Non-pigmented ciliary epithelial cell (primary cell): ENCODE data around the gene KLC3.
A peak's percentile ranks its signal among the peaks of the same experiment; 100 is the strongest.

ENCODE experiments used
- DNase-seq: peaks from one replicate; pipeline ENCODE4 v3.0.0-alpha.2; 2010; ENCODE audit warnings: low read depth

The KLC3 gene

GRCh38 chr19:45349126-45349415 is 8.5 kb downstream of the KLC3 start:
- DNase-seq: no peak

- no peak for DNase-seq
These were observed 8.9 kb downstream of the KLC3 start for GRCh38 chr19:45349430-45349941.

DNA sequence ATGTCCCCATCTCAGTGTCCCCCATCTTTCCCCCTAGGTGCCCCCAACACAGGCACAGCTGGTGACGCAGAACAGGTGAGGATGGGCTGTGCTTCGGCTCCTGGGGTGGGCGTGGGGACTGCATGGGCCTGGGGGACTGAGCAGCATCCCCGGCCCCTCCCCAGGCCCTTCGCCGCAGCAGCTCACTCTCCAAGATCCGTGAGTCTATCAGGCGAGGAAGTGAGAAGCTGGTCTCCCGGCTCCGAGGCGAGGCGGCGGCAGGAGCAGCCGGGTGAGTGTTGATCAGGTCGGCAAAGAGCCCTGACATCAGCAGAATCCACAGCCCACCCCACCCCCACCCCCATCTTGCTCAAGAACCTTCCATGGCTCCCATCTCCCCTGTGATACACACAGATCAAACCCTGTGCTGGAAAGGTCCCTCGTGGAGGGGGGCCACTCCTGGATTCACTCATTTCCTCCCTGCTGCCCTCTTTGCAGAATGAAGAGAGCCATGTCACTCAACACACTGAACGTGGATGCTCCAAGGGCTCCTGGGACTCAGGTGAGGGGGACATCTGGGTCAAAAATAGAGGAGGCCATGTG is 10.0 kb downstream of the KLC3 start:
- no peak for DNase-seq

DNA sequence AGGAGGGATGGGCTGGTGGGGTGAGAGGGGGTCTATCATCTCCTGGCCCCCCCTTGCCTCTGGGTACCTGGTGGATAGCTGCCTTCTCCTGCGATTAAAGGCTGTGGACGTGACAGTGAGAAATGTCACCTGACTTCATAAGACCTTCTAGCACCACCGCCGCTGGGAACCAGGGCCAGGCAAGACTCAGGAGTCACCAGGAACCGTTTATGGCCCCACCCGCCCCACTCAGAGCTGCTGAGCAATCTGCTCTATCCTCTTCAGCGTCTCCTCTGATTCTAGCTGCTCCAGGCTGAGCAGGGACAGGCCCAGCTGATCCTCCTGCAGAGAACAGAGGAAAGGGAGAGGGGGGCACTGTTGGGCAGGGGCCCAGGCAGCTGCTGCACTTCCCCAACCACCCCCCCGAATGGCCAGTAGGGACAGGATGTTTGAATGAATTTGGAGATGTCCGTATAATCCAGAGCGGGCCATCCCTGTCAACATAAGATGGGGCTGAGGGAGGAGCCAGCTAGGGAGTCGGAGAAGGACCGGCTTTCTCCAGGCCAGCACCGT is 10.9 kb downstream of the KLC3 start:
- DNase-seq: no peak

GRCh38 chr19:45352062-45352461 is 11.5 kb downstream of the KLC3 start:
- DNase-seq: no peak

GRCh38 chr19:45352471-45352870 is 11.9 kb downstream of the KLC3 start:
- DNase-seq: no peak

GRCh38 chr19:45352914-45353796 is 12.6 kb downstream of the KLC3 start:
- DNase-seq: no peak

GRCh38 chr19:45354241-45354842 is 13.8 kb downstream of the KLC3 start:
- no peak for DNase-seq

DNA sequence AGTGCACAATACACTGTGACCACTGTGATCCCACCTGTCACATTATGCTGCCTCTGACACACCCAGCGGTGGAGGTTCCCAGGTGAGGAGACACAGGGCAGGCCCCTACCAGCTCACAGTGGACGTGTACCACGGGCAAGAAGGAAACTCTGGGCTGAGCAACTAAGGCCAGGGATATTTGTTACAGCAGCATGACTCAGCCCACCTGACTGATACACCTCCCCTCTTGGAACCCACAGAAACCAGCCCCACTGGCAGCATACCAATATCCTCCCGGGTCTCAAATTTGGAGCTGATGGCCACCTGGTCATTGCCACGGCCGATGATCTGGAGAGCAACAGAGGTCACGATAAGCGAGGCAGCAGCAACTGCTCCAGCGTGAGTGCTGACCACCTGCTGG is 14.9 kb downstream of the KLC3 start:
- no peak for DNase-seq

- no peak for DNase-seq
These were observed 15.4 kb downstream of the KLC3 start for GRCh38 chr19:45355910-45356309.

- DNase-seq: no peak
These were observed 16.4 kb downstream of the KLC3 start for GRCh38 chr19:45356760-45357444.

GRCh38 chr19:45357445-45357783 is 16.9 kb downstream of the KLC3 start:
- DNase-seq: no peak

GRCh38 chr19:45358213-45358792 is 17.8 kb downstream of the KLC3 start:
- no peak for DNase-seq

DNA sequence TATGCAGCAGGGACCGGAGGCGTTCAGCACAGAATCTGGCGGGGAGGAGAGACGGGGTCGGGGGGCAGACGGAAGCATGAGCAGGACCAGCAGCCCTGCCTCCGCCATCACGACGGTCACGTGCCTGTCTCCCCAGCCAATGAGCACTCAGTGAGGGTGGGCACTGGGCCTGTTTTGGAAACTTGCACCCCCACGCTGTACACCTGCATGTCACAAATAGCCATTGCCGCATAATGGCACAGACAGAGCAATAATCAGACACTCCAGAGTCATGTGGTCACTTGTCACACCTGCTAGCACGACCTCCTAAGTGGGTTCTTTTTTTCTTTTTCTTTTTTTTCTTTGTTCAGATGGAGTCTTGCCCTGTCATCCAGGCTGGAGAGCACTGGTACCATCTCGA is 21.1 kb downstream of the KLC3 start:
- DNase-seq: no peak

- no peak for DNase-seq
These were observed 21.7 kb downstream of the KLC3 start for GRCh38 chr19:45362291-45362690.

- no peak for DNase-seq
These were observed 23.4 kb downstream of the KLC3 start for GRCh38 chr19:45363861-45364459.

GRCh38 chr19:45364696-45365095 is 24.1 kb downstream of the KLC3 start:
- DNase-seq: no peak

- DNase-seq: no peak
These were observed 27.6 kb downstream of the KLC3 start for GRCh38 chr19:45368127-45368526.

- DNase-seq: no peak
These were observed 28.3 kb downstream of the KLC3 start for GRCh38 chr19:45368737-45369340.

- peak; percentile 94 for DNase-seq
These were observed 30.1 kb downstream of the KLC3 start, which contains the start of gene ERCC2 for GRCh38 chr19:45370410-45371204. ERCC2 (minus strand) TSS chr19:45370573; CDS start chr19:45370540, 33 bp downstream.
